HEK293T (cell line): ENCODE data around the gene TMOD1.

ENCODE experiments used
- ARNT ChIP-seq: fragments of 450-650 bp; IDR thresholded peaks from 2 replicates; pipeline ENCODE4 v1.6.1; 2017; ENCODE audit warnings: mild to moderate bottlenecking
- BHLHE40 ChIP-seq: fragments of 450-650 bp; IDR thresholded peaks from 2 replicates; pipeline ENCODE4 v1.6.1; 2016; ENCODE audit warnings: mild to moderate bottlenecking, moderate library complexity, borderline replicate concordance
- ELF4 ChIP-seq: fragments of 450-650 bp; IDR thresholded peaks from 2 replicates; pipeline ENCODE4 v1.6.1; 2017; ENCODE audit warnings: antibody characterized with exemption
- FOXA1 ChIP-seq: fragments of 450-650 bp; IDR thresholded peaks from 2 replicates; pipeline ENCODE4 v1.6.1; 2016; ENCODE audit warnings: mild to moderate bottlenecking
- FOXK2 ChIP-seq: fragments of 450-650 bp; IDR thresholded peaks from 2 replicates; pipeline ENCODE4 v1.6.1; 2016; ENCODE audit warnings: mild to moderate bottlenecking
- FOXM1 ChIP-seq: fragments of 450-650 bp; IDR thresholded peaks from 2 replicates; pipeline ENCODE4 v1.6.1; 2017; ENCODE audit warnings: mild to moderate bottlenecking, borderline replicate concordance
- HDGF ChIP-seq: fragments of 450-650 bp; IDR thresholded peaks from 2 replicates; pipeline ENCODE4 v1.6.1; 2017; ENCODE audit warnings: antibody characterized with exemption, borderline replicate concordance
- SUZ12 ChIP-seq: fragments of 450-650 bp; IDR thresholded peaks from 2 replicates; pipeline ENCODE4 v1.6.1; 2016; ENCODE audit warnings: mild to moderate bottlenecking
- TARDBP ChIP-seq: fragments of 450-650 bp; IDR thresholded peaks from 2 replicates; pipeline ENCODE4 v1.6.1; 2016

DNA sequence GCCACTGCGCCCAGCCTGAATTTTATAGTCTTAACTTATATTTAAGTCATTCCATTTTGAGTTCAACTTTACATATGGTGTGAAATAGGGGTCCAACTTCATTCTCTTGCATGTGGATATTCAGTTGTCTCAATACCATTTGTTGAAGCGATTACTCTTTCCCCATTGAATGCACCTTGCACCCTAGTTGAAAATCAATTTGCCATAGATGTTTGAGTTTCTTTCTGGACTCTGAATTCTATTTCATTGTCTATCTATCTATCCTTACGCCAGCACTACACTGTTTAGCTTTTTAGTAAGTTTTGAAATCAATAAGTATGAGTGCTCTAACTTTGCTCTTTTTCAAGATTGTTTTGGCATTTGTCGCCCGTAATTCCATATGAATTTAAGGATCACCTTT is 49.8 kb downstream of the TMOD1 start:
- TF ChIP-seq FOXM1 (no peak), HDGF (no peak), ELF4 (no peak), BHLHE40 (no peak), FOXK2 (no peak), TARDBP (no peak), ARNT (no peak), FOXA1 (no peak), SUZ12 (no peak)
